GM12878 (cell line): ENCODE data around the gene MVK. TPM values are rescaled to one million over a fixed set of nuclear protein-coding genes. Genes with fewer than 3 reads are reported as not detected.

Source experiments
- ATAC-seq: fragments of 200-7000 bp; cut with Tn5 transposase; 3 replicates; pipeline ENCODE4 v1.9.1; 2020; ENCODE audit warnings: mild to moderate bottlenecking, moderate library complexity
- BruUV-seq: library from RNA; stranded (reverse); fragments of 400-500 nt; replicated peaks from 2 replicates; lab custom pipeline; 2021; lab: Mats Ljungman, UMichigan
- CTCF ChIA-PET: fragments of 300-600 bp; sonication (Branson Sonifier 250); formaldehyde crosslinking; extraction: SDS; loops from one replicate; lab custom pipeline; 2021; ENCODE audit warnings: inconsistent platforms; lab: Yijun Ruan, JAX
- POLR2A ChIA-PET: fragments of 350-600 bp; formaldehyde crosslinking; extraction: SDS; loops from one replicate; lab custom pipeline; 2021; ENCODE audit warnings: inconsistent platforms; lab: Charles Lee
- RAD21 ChIA-PET: fragments of 300-600 bp; sonication (Branson Sonifier 250); formaldehyde crosslinking; loops from one replicate; lab custom pipeline; 2023; ENCODE audit warnings: antibody characterized with exemption; ENCODE audit not compliant: unreplicated experiment; lab: Charles Lee
- SMC1A ChIA-PET: fragments of 300-600 bp; sonication (Branson Sonifier 250); formaldehyde crosslinking; loops from one replicate; lab custom pipeline; 2023; ENCODE audit not compliant: unreplicated experiment, uncharacterized antibody; lab: Charles Lee
- DNase-seq: peaks from one replicate; pipeline ENCODE4 v3.0.0-alpha.2; 2011; ENCODE audit warnings: low read depth, low spot score
- FAIRE-seq: peaks from 3 replicates; lab custom pipeline; 2011; peaks lifted over from hg19 to GRCh38; lab: Jason Lieb, UNC
- H2AFZ ChIP-seq: 2 replicates; pipeline ENCODE4 v1.6.0; 2011; ENCODE audit warnings: low read depth, low read length, control low read depth; ENCODE audit not compliant: control insufficient read depth
- H3K27ac ChIP-seq: 2 replicates; pipeline ENCODE4 v1.5.1; 2011; ENCODE audit warnings: control low read depth; ENCODE audit not compliant: control insufficient read depth, insufficient read depth
- H3K27me3 ChIP-seq, 2 experiments: replicated peaks in 1 of 2; 2 replicates each; pipeline versions ENCODE4 v1.6.0 to v1.6.1; 2011; ENCODE audit warnings: low read length in 1 of 2; ENCODE audit not compliant: control insufficient read depth in 2 of 2, insufficient read depth in 2 of 2
- H3K36me3 ChIP-seq, 2 experiments: 2 replicates each; pipeline ENCODE4 v1.5.1; 2011; ENCODE audit warnings: low read length in 1 of 2; ENCODE audit not compliant: control insufficient read depth in 2 of 2, insufficient read depth in 2 of 2
- H3K4me1 ChIP-seq: 2 replicates; pipeline ENCODE4 v1.6.1; 2011; ENCODE audit warnings: mild to moderate bottlenecking, low read length, moderate library complexity, mixed read lengths; ENCODE audit not compliant: control insufficient read depth, insufficient read depth
- H3K4me2 ChIP-seq: 2 replicates; pipeline ENCODE4 v1.6.0; 2011; ENCODE audit warnings: control low read depth; ENCODE audit not compliant: control insufficient read depth, insufficient read depth
- H3K4me3 ChIP-seq: fragments of 200-600 bp; sonication (generic); 2 replicates; pipeline ENCODE4 v1.5.1; 2016
- H3K79me2 ChIP-seq: 2 replicates; pipeline ENCODE4 v1.6.0; 2011; ENCODE audit warnings: low read length; ENCODE audit not compliant: control insufficient read depth, insufficient read depth
- H3K9ac ChIP-seq: 2 replicates; pipeline ENCODE4 v1.8.0; 2011; ENCODE audit warnings: low read length, control low read depth, mixed read lengths; ENCODE audit not compliant: control insufficient read depth, insufficient read depth
- H3K9me3 ChIP-seq: replicated peaks from 3 replicates; pipeline ENCODE4 v1.5.1; 2011; ENCODE audit warnings: mild to moderate bottlenecking, low read length; ENCODE audit not compliant: control insufficient read depth, insufficient read depth
- H4K20me1 ChIP-seq: 2 replicates; pipeline ENCODE4 v1.6.0; 2011; ENCODE audit not compliant: control insufficient read depth, insufficient read depth
- BMI1 ChIP-seq: fragments of 450-650 bp; IDR thresholded peaks from 2 replicates; pipeline ENCODE4 v1.6.1; 2016; ENCODE audit warnings: mild to moderate bottlenecking, moderate library complexity, borderline replicate concordance
- CBFB ChIP-seq: IDR thresholded peaks from 2 replicates; pipeline ENCODE4 v1.6.1; 2016; ENCODE audit warnings: antibody characterized with exemption, low read depth
- EGR1 ChIP-seq, 2 experiments: IDR thresholded peaks; 1 replicate in 1 of 2; 2 replicates in 1 of 2; pipeline ENCODE4 v1.6.1; 2011 to 2012; ENCODE audit warnings: low read depth in 2 of 2, low read length in 2 of 2, borderline replicate concordance in 1 of 2, mild to moderate bottlenecking in 1 of 2, moderate library complexity in 1 of 2
- NR2C2 ChIP-seq: IDR thresholded peaks from 2 replicates; pipeline ENCODE4 v1.6.1; 2011; ENCODE audit warnings: borderline replicate concordance, low read depth; ENCODE audit not compliant: control insufficient read depth, insufficient read length
- POLR2AphosphoS5 ChIP-seq: IDR thresholded peaks from 2 replicates; pipeline ENCODE4 v1.6.1; 2011; ENCODE audit warnings: mild to moderate bottlenecking, low read length, inconsistent platforms
- ZNF217 ChIP-seq: fragments of 450-650 bp; IDR thresholded peaks from 2 replicates; pipeline ENCODE4 v1.6.1; 2017; ENCODE audit warnings: antibody characterized with exemption, mild to moderate bottlenecking
- WGBS: methylation state at CpG from one replicate; pipeline ENCODE4 v1.1.6; 2016; ENCODE audit warnings: low lambda C conversion rate; ENCODE audit not compliant: insufficient replicate concordance, insufficient coverage; ENCODE audit errors: missing lambda C conversion rate; 5-methylcytosine and 5-hydroxymethylcytosine counted together
- in situ Hi-C: fragments of 300-500 bp; cut with MboI; formaldehyde crosslinking; loops from 9 replicates; pipeline ENCODE4 v1.14.3; 2018; ENCODE audit warnings: mixed read lengths
- intact Hi-C: fragments of 100-400 bp; cut with micrococcal nuclease; formaldehyde crosslinking; loops from one replicate; pipeline ENCODE4 v1.14.2; 2022; ENCODE audit not compliant: unreplicated experiment
- polyA plus RNA-seq, 11 experiments: library from polyadenylated mRNA; depleted of rRNA in 4 of 11; unstranded in 6 of 11; stranded (reverse) in 5 of 11; fragments of >200 nt; fragmentation: Nextera tagmentation in 4 of 11; fragmentation: Illumina TruSeq in 1 of 11; extraction: Ambion mirVana in 4 of 11; extraction: Trizol in 1 of 11; gene quantifications; 1 replicate in 1 of 11; 2 replicates in 10 of 11; pipeline versions ENCODE4 v1.2.1 to v1.2.3, GENCODE V29; 2011 to 2016; ENCODE audit warnings: inconsistent platforms in 2 of 11, missing spikeins in 2 of 11, low read depth in 1 of 11
- total RNA-seq, 4 experiments: library from RNA; depleted of rRNA in 3 of 4; stranded (reverse); fragments of >200 nt in 3 of 4; fragmentation: Illumina TruSeq in 1 of 4; extraction: Trizol in 1 of 4; gene quantifications; 2 replicates each; pipeline versions ENCODE4 v1.2.1 to v1.2.3, GENCODE V29; 2013 to 2021
- TF ChIP-seq, protein P1 (sequence below): fragments of 450-650 bp; IDR thresholded peaks from 2 replicates; pipeline ENCODE4 v1.6.1; 2017; ENCODE audit warnings: low read depth, mild to moderate bottlenecking, moderate library complexity
- TF ChIP-seq, protein P2 (sequence below): fragments of 150-350 bp; IDR thresholded peaks from 2 replicates; pipeline ENCODE4 v1.6.1; 2014; ENCODE audit warnings: mild to moderate bottlenecking, low read depth, low read length
- TF ChIP-seq, protein P3 (sequence below): IDR thresholded peaks from 2 replicates; pipeline ENCODE4 v1.6.1; 2012; ENCODE audit warnings: low read length, inconsistent platforms
- TF ChIP-seq, protein P4 (sequence below): fragments of 150-350 bp; IDR thresholded peaks from 2 replicates; pipeline ENCODE4 v1.6.1; 2016; ENCODE audit warnings: low read depth, low read length

MVK gene
- total and polyA plus RNA-seq, 10 of the 15 experiments (the other 5 are each of a cell fraction or from before 2014, with no cell fraction given): 0.24 to 46.7 (median 31.9) TPM

DNA sequence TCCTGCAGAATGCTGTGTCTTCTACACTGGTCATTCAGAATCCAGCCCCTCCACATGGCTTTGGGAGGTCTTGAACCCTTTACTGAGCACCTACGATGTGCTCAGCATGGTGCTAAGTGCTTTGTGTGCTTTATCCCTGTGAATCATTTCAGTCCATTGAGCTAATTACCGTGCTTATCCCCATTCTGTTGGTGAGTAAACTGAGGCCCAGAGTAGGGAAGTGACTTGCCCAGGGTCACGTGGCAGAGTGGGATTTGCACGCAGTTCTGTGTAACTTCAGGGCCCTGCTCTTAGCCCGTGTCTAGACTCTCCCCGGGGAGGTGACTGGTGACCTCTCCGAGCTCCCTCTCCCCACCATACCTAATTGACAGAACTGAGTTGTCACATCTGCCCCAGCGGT lies 27.4 kb downstream of the MVK start:
- FAIRE-seq: no peak
- no peaks in the 10 kb centered on the region; a peak in 2 of 4 replicates for H3K36me3 ChIP-seq
- no TSS peak for BruUV-seq

More for the DNA sequence above, 27.4 kb downstream of the MVK start:
- DNase-seq (no peak), ATAC-seq (no peak)
- Histone ChIP-seq H3K4me1 (no peaks in the 10 kb centered on the region), H2AFZ (no peak overlapping the region), H3K27ac (no peak overlapping the region), H4K20me1 (no peaks in the 10 kb centered on the region), H3K4me3 (no peak overlapping the region), H3K9ac (no peak overlapping the region), H3K27me3 (no peaks in the 10 kb centered on the region), H3K4me2 (no peak overlapping the region), H3K79me2 (no peaks in the 10 kb centered on the region), H3K9me3 (no peaks in the 10 kb centered on the region)
- ChIA-PET RAD21 (no interaction called here), SMC1A (no interaction called here), POLR2A (no interaction called here), CTCF (no interaction called here)
- intact Hi-C loops (no loop called here), in situ Hi-C loops (no loop called here)
- 51% methylated on average over 8 of the region's 8 CpGs for WGBS
- TF ChIP-seq POLR2AphosphoS5: no peak
- no peak for TF ChIP-seq ZNF217
- TF ChIP-seq CBFB: no peak
- no peak for TF ChIP-seq BMI1
- TF ChIP-seq EGR1 (IDR thresholded peaks at IDR 0.05; ENCODE audit: borderline replicate concordance in 1 of 2, low read depth in 2 of 2, low read length in 2 of 2): no peak
- TF ChIP-seq, protein P1, sequence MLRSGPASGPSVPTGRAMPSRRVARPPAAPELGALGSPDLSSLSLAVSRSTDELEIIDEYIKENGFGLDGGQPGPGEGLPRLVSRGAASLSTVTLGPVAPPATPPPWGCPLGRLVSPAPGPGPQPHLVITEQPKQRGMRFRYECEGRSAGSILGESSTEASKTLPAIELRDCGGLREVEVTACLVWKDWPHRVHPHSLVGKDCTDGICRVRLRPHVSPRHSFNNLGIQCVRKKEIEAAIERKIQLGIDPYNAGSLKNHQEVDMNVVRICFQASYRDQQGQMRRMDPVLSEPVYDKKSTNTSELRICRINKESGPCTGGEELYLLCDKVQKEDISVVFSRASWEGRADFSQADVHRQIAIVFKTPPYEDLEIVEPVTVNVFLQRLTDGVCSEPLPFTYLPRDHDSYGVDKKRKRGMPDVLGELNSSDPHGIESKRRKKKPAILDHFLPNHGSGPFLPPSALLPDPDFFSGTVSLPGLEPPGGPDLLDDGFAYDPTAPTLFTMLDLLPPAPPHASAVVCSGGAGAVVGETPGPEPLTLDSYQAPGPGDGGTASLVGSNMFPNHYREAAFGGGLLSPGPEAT: no peak
- no peak for TF ChIP-seq NR2C2
- TF ChIP-seq, protein P2, sequence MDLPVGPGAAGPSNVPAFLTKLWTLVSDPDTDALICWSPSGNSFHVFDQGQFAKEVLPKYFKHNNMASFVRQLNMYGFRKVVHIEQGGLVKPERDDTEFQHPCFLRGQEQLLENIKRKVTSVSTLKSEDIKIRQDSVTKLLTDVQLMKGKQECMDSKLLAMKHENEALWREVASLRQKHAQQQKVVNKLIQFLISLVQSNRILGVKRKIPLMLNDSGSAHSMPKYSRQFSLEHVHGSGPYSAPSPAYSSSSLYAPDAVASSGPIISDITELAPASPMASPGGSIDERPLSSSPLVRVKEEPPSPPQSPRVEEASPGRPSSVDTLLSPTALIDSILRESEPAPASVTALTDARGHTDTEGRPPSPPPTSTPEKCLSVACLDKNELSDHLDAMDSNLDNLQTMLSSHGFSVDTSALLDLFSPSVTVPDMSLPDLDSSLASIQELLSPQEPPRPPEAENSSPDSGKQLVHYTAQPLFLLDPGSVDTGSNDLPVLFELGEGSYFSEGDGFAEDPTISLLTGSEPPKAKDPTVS: no peak
- TF ChIP-seq, protein P3, sequence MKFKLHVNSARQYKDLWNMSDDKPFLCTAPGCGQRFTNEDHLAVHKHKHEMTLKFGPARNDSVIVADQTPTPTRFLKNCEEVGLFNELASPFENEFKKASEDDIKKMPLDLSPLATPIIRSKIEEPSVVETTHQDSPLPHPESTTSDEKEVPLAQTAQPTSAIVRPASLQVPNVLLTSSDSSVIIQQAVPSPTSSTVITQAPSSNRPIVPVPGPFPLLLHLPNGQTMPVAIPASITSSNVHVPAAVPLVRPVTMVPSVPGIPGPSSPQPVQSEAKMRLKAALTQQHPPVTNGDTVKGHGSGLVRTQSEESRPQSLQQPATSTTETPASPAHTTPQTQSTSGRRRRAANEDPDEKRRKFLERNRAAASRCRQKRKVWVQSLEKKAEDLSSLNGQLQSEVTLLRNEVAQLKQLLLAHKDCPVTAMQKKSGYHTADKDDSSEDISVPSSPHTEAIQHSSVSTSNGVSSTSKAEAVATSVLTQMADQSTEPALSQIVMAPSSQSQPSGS: no peak
- TF ChIP-seq, protein P4, sequence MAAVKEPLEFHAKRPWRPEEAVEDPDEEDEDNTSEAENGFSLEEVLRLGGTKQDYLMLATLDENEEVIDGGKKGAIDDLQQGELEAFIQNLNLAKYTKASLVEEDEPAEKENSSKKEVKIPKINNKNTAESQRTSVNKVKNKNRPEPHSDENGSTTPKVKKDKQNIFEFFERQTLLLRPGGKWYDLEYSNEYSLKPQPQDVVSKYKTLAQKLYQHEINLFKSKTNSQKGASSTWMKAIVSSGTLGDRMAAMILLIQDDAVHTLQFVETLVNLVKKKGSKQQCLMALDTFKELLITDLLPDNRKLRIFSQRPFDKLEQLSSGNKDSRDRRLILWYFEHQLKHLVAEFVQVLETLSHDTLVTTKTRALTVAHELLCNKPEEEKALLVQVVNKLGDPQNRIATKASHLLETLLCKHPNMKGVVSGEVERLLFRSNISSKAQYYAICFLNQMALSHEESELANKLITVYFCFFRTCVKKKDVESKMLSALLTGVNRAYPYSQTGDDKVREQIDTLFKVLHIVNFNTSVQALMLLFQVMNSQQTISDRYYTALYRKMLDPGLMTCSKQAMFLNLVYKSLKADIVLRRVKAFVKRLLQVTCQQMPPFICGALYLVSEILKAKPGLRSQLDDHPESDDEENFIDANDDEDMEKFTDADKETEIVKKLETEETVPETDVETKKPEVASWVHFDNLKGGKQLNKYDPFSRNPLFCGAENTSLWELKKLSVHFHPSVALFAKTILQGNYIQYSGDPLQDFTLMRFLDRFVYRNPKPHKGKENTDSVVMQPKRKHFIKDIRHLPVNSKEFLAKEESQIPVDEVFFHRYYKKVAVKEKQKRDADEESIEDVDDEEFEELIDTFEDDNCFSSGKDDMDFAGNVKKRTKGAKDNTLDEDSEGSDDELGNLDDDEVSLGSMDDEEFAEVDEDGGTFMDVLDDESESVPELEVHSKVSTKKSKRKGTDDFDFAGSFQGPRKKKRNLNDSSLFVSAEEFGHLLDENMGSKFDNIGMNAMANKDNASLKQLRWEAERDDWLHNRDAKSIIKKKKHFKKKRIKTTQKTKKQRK: no peak
